Stimulated activated CD8-positive, alpha-beta memory T cell treated with anti-CD3 and anti-CD28 coated beads, Interleukin-15, amount 100 ng/mL, for 1 hour (primary cell): ENCODE measurements around the gene MEGF11.
"Not testable (repeated sequence)": the region's sequence is repeated elsewhere in the genome, so short reads cannot be mapped to it uniquely, and the experiment has no call there.

ENCODE experiments used
- DNase-seq: peaks from one replicate; pipeline ENCODE4 v3.0.0-alpha.2; 2020; ENCODE audit warnings: low read depth

MEGF11 gene

GRCh38 chr15:65998486-65998885 is 255.1 kb downstream of the MEGF11 start:
- DNase-seq, result no peak

- DNase-seq, result no peak
Observed at GRCh38 chr15:65996901-65997300, 256.6 kb downstream of the MEGF11 start.

GRCh38 chr15:65994832-65995231 is 258.7 kb downstream of the MEGF11 start:
- no peak for DNase-seq

GRCh38 chr15:65993762-65994161 is 259.8 kb downstream of the MEGF11 start:
- no peak for DNase-seq

GRCh38 chr15:65993236-65993635 is 260.3 kb downstream of the MEGF11 start:
- no peak for DNase-seq

- DNase-seq, result no peak
Observed at GRCh38 chr15:65991721-65992483, 261.6 kb downstream of the MEGF11 start.

- no peak for DNase-seq
Observed at GRCh38 chr15:65990298-65990981, 263.1 kb downstream of the MEGF11 start.

- no peak for DNase-seq
Observed at GRCh38 chr15:65987100-65987499, 266.4 kb downstream of the MEGF11 start.

- no peak for DNase-seq
Observed at GRCh38 chr15:65986416-65986815, 267.1 kb downstream of the MEGF11 start.

GRCh38 chr15:65985387-65985786 is 268.2 kb downstream of the MEGF11 start:
- no peak for DNase-seq

GRCh38 chr15:65982627-65983322 is 270.8 kb downstream of the MEGF11 start:
- no peak for DNase-seq

- DNase-seq, result peak; percentile 46
Observed at GRCh38 chr15:65981837-65982626, 271.5 kb downstream of the MEGF11 start.

GRCh38 chr15:65980824-65981456 is 272.6 kb downstream of the MEGF11 start:
- no peak for DNase-seq

- DNase-seq, result no peak
Observed at GRCh38 chr15:65979837-65980236, 273.7 kb downstream of the MEGF11 start.

GRCh38 chr15:65979316-65979715 is 274.2 kb downstream of the MEGF11 start:
- DNase-seq, result no peak

GRCh38 chr15:65978110-65978509 is 275.4 kb downstream of the MEGF11 start:
- no peak for DNase-seq

GRCh38 chr15:65976196-65976595 is 277.4 kb downstream of the MEGF11 start:
- not testable (repeated sequence) for DNase-seq

GRCh38 chr15:65971741-65971995 is 281.9 kb downstream of the MEGF11 start:
- no peak for DNase-seq

GRCh38 chr15:65970937-65971740 is 282.4 kb downstream of the MEGF11 start:
- DNase-seq, result no peak

- no peak for DNase-seq
Observed at GRCh38 chr15:65969865-65970816, 283.4 kb downstream of the MEGF11 start.
